ENCODE results near the gene ZMAT5. TPM values are rescaled to one million over a fixed set of nuclear protein-coding genes. Genes with fewer than 3 reads are reported as not detected.

The ZMAT5 gene
- polyA plus RNA-seq, 1 donor (not counting 4 experiments of a cell fraction or from before 2014, with no cell fraction given): 11.1 TPM

GRCh38 chr22:29710922-29711593 is 55.7 kb downstream of the ZMAT5 start:
- Histone ChIP-seq H3K9ac (ENCODE audit: control insufficient read depth, extremely low read depth, insufficient read depth, low read length) (no peak overlapping the region), H3K27me3 (ENCODE audit: control insufficient read depth, extremely low read depth, insufficient read depth, low read length) (peaks cover 44% of the 10 kb centered on the region), H3K9me1 (ENCODE audit: control insufficient read depth, extremely low read depth, insufficient read depth, low read length) (no peaks in the 10 kb centered on the region), H3K79me2 (ENCODE audit: control insufficient read depth, insufficient read depth, low read length) (no peaks in the 10 kb centered on the region), H3K36me3 (ENCODE audit: control insufficient read depth in 2 of 2, extremely low read depth in 1 of 2, insufficient read depth in 2 of 2, low read length in 2 of 2) (no peaks in the 10 kb centered on the region), H2AFZ (ENCODE audit: control insufficient read depth, low read length) (no peak overlapping the region), H4K20me1 (ENCODE audit: control insufficient read depth, extremely low read depth, insufficient read depth, low read length) (peaks cover 5% of the 10 kb centered on the region), H3K4me2 (ENCODE audit: control insufficient read depth, extremely low read depth, insufficient read depth, low read depth, low read length) (no peak overlapping the region), H3K4me1 (ENCODE audit: control insufficient read depth, extremely low read depth, insufficient read depth, low read length) (no peaks in the 10 kb centered on the region), H3K27ac (ENCODE audit: control insufficient read depth, insufficient read depth, low read length) (no peak overlapping the region), H3K9me3 (ENCODE audit: control insufficient read depth, low read depth, low read length) (no peaks in the 10 kb centered on the region), H3K4me3 (ENCODE audit: control insufficient read depth in 2 of 3, extremely low read depth in 1 of 3, insufficient read depth in 2 of 3, low read depth in 1 of 3, low read length in 3 of 3) (no peak overlapping the region)
- dilution Hi-C loops (cut with MboI; ENCODE audit: extremely low pct_ligation_motif_present, low sequenced_read_pairs): no loop called here
- no peak for TF ChIP-seq CTCF (optimal IDR thresholded peaks at IDR 0.05 in 1 of 3, IDR thresholded peaks at IDR 0.05 in 1 of 3, conservative IDR thresholded peaks at IDR 0.05 in 1 of 3; ENCODE audit: extremely low read depth in 1 of 3, insufficient read depth in 2 of 3, low read length in 3 of 3)
- no peak for TF ChIP-seq EZH2 (IDR thresholded peaks at IDR 0.05; ENCODE audit: low read length)
- FAIRE-seq (no peak), DNase-seq (ENCODE audit: low read depth, low spot score) (no peak)

GRCh38 chr22:29710193-29710592 is 56.6 kb downstream of the ZMAT5 start:
- Histone ChIP-seq H3K4me3 (ENCODE audit: control insufficient read depth in 2 of 3, extremely low read depth in 1 of 3, insufficient read depth in 2 of 3, low read depth in 1 of 3, low read length in 3 of 3) (no peak overlapping the region), H3K79me2 (ENCODE audit: control insufficient read depth, insufficient read depth, low read length) (no peaks in the 10 kb centered on the region), H3K4me1 (ENCODE audit: control insufficient read depth, extremely low read depth, insufficient read depth, low read length) (no peaks in the 10 kb centered on the region), H4K20me1 (ENCODE audit: control insufficient read depth, extremely low read depth, insufficient read depth, low read length) (peaks cover 3% of the 10 kb centered on the region), H3K27me3 (ENCODE audit: control insufficient read depth, extremely low read depth, insufficient read depth, low read length) (peaks cover 43% of the 10 kb centered on the region), H2AFZ (ENCODE audit: control insufficient read depth, low read length) (no peak overlapping the region), H3K9me3 (ENCODE audit: control insufficient read depth, low read depth, low read length) (no peaks in the 10 kb centered on the region), H3K4me2 (ENCODE audit: control insufficient read depth, extremely low read depth, insufficient read depth, low read depth, low read length) (no peak overlapping the region), H3K9ac (ENCODE audit: control insufficient read depth, extremely low read depth, insufficient read depth, low read length) (no peak overlapping the region), H3K36me3 (ENCODE audit: control insufficient read depth in 2 of 2, extremely low read depth in 1 of 2, insufficient read depth in 2 of 2, low read length in 2 of 2) (no peaks in the 10 kb centered on the region), H3K27ac (ENCODE audit: control insufficient read depth, insufficient read depth, low read length) (no peak overlapping the region), H3K9me1 (ENCODE audit: control insufficient read depth, extremely low read depth, insufficient read depth, low read length) (no peaks in the 10 kb centered on the region)
- TF ChIP-seq EZH2 (IDR thresholded peaks at IDR 0.05; ENCODE audit: low read length) (no peak), CTCF (optimal IDR thresholded peaks at IDR 0.05 in 1 of 3, IDR thresholded peaks at IDR 0.05 in 1 of 3, conservative IDR thresholded peaks at IDR 0.05 in 1 of 3; ENCODE audit: extremely low read depth in 1 of 3, insufficient read depth in 2 of 3, low read length in 3 of 3) (no peak)
- FAIRE-seq (no peak), DNase-seq (ENCODE audit: low read depth, low spot score) (no peak)
- dilution Hi-C loops (cut with MboI; ENCODE audit: extremely low pct_ligation_motif_present, low sequenced_read_pairs): no loop called here
